Stimulated activated naive CD8-positive, alpha-beta T cell treated with anti-CD3 and anti-CD28 coated beads, Interleukin-15, Interleukin-2, amounts not matched to agents 100 U/mL and 50 U/mL, for 24 hours (primary cell): Measurements from ENCODE around the gene MMP23B.
A peak's percentile ranks its signal among the peaks of the same experiment; 100 is the strongest.
"Not testable (repeated sequence)": the region's sequence is repeated elsewhere in the genome, so short reads cannot be mapped to it uniquely, and the experiment has no call there.

Experiments
- ATAC-seq: fragments of 150-1000 bp; cut with Tn5 transposase; one replicate; pipeline ENCODE4 v1.10.0; 2021
- DNase-seq: peaks from one replicate; pipeline ENCODE4 v3.0.0; 2021

Gene MMP23B

DNA sequence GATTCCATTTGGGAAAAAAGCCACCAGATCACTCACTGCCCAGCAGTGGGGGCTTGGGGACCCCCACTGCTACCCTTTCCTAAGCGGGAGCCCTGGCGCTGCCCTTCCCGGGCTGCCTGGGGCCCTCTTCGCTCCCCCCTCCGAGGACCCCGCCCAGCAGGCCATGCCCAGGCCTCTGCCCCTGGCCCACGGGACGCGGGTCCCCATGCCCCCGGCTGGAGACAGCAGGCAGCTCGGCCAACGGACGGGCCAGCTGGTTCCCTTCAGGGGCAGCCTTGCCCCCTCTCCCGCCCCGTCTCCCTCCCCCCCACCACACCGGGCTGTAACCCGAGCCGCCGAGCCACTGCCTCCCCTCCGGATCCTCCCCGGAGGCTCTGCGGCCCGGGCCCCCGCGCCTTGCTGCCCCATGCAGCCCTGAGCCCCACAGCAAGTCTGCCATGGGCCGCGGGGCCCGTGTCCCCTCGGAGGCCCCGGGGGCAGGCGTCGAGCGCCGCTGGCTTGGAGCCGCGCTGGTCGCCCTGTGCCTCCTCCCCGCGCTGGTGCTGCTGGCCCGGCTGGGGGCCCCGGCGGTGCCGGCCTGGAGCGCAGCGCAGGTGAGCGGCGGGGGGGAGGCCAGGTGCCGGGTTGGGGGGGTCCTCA, at the start of gene MMP23B:
Gene MMP23B, plus strand, starts transcription at position 392 of the 639 bp plus-strand sequence. Its CDS starts 46 bp downstream, at position 438.
- ATAC-seq (no peak), DNase-seq (peak; percentile 10)

- no peak for DNase-seq
- no peak for ATAC-seq
Observed at GRCh38 chr1:1582585-1583346, 49.2 kb upstream of the MMP23B start.

DNA sequence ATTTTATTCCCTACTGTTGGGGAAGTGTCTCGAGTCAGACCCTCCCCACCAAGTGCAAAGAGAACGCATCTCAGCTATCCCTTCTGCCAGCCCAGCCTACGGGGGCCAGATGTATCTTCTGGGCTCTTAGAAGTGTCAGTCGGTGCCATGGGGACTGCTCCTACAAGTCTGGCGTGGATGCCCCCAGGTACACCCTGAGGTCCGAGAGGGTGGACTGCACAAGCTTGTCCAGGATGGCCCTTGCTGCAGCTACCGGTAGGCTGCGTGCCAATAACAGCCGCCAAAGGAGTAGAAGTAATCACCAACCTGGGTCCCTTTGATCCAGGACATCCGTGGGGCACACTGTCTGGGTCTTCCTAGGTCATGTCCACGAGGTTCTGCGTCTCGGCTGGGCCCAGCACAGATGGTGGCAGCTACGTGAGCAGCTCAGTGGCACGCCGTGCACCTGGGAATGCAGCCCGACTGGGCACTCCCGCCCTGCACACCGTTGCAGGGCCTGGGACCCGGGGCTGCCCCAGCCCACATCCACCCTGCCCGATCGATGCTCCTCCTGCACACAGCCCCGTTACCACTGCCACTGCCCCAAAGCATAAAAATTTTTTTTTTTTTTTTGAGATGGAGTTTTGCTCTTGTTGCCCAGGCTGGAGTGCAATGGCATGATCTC, 48.5 kb upstream of the MMP23B start:
- ATAC-seq (peak; percentile 23), DNase-seq (no peak)

DNA sequence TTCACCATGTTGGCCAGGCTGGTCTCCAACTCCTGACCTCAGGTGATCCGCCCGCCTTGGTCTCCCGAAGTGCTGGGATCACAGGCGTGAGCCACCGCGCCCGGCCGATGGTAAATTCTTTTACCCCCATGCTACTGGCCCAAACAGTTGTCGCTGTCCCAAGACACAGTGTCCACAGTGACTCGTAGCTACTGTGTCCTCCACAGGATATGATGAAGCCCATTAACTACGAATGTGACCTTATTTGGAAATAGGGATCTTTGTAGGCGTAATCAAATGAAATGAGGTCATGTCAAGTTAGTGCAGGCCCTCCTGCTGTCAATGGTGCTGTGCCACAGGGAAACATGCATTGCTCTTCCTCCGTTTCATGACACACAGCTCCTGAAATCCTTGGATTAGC, 40.5 kb upstream of the MMP23B start:
- ATAC-seq (no peak), DNase-seq (no peak)

- ATAC-seq: no peak
Observed at GRCh38 chr1:1593834-1594601, 38.0 kb upstream of the MMP23B start.

DNA sequence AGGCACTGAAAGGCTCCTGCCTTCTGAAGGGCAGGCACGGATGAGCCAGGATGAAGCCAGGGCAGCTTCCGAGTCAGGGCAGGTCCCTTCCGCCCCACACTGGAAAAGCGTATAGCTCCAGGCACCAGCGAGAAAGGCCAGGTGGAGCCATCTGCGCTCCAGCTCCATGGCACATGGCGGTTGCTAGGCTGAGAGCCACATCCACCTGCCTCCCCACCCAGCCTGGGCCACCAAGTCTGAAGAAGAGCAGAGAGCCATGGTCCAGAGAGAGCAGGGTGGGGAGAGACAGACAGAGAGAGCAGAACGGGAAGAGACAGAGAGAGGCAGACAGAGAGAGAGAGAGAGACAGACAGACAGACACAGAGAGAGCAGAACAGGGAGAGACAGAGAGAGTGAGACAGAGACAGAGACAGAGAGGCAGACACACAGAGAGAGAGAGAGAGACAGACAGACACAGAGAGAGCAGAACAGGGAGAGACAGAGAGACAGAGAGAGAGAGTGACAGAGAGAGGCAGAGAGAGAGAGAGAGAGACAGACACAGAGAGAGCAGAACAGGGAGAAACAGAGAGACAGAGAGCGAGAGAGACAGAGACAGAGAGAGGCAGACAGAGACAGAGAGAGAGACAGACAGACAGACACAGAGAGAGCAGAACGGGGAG, 37.2 kb upstream of the MMP23B start:
- DNase-seq: no peak
- no peak for ATAC-seq

More at GRCh38 chr1:1593834-1594601, 38.0 kb upstream of the MMP23B start:
- DNase-seq: no peak

- not testable (repeated sequence) for ATAC-seq, DNase-seq
Observed at GRCh38 chr1:1595341-1595740, 36.6 kb upstream of the MMP23B start.

- no peak for DNase-seq
- no peak for ATAC-seq
Observed at GRCh38 chr1:1596493-1597274, 35.3 kb upstream of the MMP23B start.

GRCh38 chr1:1597275-1597930, 34.6 kb upstream of the MMP23B start:
- ATAC-seq (peak; percentile 44), DNase-seq (peak; percentile 32)

DNA sequence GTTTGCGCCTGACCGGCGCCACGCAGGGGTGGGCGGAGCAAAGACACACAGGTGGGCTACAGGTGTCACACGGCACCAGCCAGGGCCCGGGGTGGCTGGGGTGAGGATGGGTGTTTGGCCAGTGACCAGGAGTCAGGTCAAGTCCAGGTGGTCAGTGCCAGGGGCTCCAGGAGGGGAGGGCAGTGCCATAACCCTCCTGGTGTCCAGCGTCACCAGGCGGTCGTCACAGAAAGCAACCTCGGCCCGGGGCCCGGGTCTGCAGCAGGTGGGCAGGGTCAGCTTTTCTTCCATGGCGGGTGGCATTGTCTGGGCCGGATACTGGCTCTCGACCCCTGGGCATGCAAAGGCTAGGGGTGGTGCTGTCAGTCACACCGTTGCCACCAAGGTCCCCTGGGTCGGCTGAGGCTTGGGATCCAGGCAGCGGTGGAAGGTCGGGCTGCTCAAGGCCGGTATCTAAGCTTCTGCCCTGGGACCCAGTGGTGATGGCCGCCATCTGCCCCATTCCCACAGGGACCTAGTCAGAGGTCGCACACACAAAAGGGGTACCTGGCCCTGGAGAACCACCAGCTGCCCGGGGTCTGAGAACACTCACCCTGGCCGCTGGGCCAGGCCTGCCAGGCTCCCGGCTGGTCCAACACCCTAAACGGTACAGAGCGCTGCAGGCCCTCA, 33.8 kb upstream of the MMP23B start:
- DNase-seq: no peak
- ATAC-seq: no peak

- DNase-seq (no peak), ATAC-seq (no peak)
Observed at GRCh38 chr1:1598720-1599029, 33.3 kb upstream of the MMP23B start.

DNA sequence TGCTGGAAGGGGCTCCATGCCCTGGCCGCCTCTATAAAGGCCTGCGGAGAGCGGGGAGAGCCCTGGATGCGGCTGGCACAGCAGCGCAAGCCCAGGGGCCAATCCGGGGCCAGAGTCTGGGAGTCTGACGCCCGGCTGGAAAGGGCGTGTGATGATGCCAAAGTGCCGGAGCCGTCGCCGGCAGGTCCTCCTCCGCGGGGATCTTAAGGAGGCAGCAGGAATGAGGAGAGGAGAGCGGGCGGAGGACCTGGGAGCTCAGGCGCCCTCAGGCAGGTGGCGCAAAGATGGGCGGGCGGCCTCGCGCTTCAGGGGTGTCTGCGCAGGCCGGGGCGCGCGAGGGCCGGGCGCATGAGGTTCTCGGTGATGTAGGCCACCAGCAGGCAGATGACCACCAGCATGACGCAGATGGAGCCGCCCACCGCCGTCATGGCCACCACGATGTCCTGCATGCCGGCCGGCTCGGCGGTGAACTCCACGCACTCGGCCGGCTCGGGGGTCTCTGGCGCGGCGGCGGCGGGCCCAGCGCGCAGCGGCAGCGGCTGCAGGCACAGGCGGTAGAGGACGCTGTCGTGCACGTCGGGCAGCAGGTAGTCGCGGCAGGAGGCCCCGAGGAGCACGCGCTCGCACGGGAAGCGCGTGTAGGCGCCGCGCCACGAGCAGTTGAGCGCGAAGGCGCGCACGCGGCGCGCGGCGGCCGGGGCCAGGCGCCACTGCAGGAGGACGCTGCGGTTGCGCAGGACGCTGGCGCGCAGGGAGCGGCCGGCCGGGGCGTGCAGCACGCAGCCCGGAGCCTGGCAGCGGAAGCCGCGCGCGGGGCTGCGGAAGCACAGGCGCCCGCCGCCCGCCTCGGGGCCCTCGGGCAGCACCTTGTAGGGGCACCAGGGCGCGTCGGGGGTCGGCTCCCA, 32.7 kb upstream of the MMP23B start:
- peak; percentile 43 for DNase-seq
- ATAC-seq: peak; percentile 26

DNA sequence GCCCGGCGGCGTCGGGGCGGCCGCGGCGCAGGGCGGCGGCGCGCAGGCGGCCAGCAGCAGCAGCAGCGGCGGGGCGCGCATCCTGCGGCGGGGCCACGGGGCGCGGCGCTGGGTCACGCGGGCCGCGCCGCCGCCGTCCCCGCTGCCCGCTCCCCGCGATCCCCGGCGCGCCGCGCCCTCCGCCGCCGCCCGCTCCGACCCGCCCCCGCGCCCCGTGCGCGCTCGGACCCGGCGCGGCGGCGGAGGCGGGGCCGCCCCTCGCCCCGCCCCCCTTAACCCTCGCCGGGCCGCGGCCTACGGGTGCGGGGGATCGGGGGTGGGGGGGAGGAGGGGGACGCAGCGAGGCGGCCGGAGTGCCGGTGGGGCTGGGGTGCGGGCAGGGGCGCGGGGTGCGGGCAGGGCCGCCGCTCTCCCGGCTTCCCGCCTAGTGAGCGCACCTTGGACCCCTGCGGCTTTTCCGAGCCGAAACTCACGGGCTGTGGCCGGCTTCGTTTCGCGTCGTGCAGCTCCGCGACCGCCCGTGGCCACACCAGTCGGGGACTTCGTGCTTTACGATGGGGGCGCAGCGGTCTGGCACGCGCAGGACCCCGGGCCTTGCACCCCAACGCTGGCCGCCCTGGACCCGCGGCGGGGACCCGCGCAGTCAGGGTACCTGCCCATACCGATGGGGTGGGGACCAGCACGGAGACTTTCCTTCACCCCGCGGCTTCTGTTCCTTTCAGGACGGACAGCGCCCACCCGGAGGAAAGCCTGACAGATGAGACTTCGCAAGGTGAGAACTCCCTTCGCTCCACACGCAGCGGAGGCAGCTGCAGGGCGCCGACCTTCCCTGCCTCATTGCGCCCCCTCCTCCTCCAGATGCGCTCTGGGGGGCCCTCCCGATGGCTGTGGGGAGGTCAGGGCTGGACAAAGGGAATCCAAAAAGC, 31.8 kb upstream of the MMP23B start, which contains the start of gene FNDC10:
Gene FNDC10, minus strand, starts transcription at position 201 of the 926 bp plus-strand sequence. Its CDS starts 120 bp downstream, at position 81.
- peak; percentile 3 for ATAC-seq

DNA sequence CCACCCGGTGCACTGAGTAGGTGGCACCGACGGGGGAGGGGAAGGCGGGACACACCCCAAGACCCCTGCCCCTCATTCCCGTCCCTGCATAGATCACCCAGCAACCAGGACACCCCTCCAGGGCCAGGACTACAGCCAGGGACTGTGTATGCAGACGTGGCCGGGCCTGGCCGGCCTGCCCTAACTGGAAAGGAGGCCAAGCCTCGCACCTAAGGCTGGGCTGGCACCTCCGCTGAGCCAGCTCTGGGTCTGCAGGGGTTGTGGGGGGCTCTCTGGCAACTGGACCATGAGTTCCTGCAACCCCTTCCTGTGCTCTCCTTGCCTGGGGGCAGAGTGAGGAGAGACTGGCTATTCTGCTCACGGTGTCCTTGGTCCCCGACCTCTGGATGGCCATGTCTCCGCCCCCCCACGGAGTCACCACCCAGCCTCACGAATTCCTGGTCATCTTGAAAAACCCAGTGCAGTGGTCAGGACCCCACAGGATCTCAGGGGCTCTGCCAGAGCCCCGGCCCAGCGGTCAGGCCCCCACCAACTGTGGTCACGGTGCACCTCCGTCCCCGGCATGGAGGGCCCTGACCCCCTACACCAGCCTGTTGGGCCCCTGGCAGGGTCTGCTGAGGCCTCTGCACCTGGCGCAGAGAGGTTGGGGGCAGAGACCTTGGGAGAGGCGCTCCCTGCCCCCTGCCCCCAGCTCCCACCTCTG, 31.0 kb upstream of the MMP23B start:
- DNase-seq (no peak), ATAC-seq (no peak)

More for the DNA sequence above, 31.8 kb upstream of the MMP23B start, which contains the start of gene FNDC10:
- DNase-seq: no peak

GRCh38 chr1:1601564-1602303, 30.2 kb upstream of the MMP23B start:
- ATAC-seq (no peak), DNase-seq (no peak)

- DNase-seq: no peak
- ATAC-seq: no peak
Observed at GRCh38 chr1:1602304-1602967, 29.5 kb upstream of the MMP23B start.
